NCI-H128 (cell line): ENCODE results near the gene TMEM116.
"Not testable (repeated sequence)": the region's sequence is repeated elsewhere in the genome, so short reads cannot be mapped to it uniquely, and the experiment has no call there.

Experiments used
- DNase-seq: peaks from one replicate; lab custom pipeline; 2025; ENCODE audit not compliant: unreplicated experiment; lab: John Stamatoyannopoulos, UW

The TMEM116 gene

GRCh38 chr12:112010415-112011344, 2.3 kb downstream of the TMEM116 start:
- DNase-seq, result no peak

GRCh38 chr12:112009596-112009995, 3.4 kb downstream of the TMEM116 start:
- DNase-seq, result not testable (repeated sequence)

- no peak for DNase-seq
These were observed 4.0 kb downstream of the TMEM116 start for GRCh38 chr12:112008918-112009317.

- DNase-seq, result no peak
These were observed 5.0 kb downstream of the TMEM116 start for GRCh38 chr12:112007945-112008344.

- no peak for DNase-seq
These were observed 7.3 kb downstream of the TMEM116 start for GRCh38 chr12:112005419-112006395.

GRCh38 chr12:112004041-112004440, 8.9 kb downstream of the TMEM116 start:
- DNase-seq, result no peak

GRCh38 chr12:112001576-112001975, 11.4 kb downstream of the TMEM116 start:
- DNase-seq, result no peak

- DNase-seq, result no peak
These were observed 12.1 kb downstream of the TMEM116 start for GRCh38 chr12:112000820-112001219.

- DNase-seq, result not testable (repeated sequence)
These were observed 13.8 kb downstream of the TMEM116 start for GRCh38 chr12:111999129-111999528.

GRCh38 chr12:111998015-111998414, 14.9 kb downstream of the TMEM116 start:
- no peak for DNase-seq

- no peak for DNase-seq
These were observed 15.7 kb downstream of the TMEM116 start for GRCh38 chr12:111997300-111997699.

GRCh38 chr12:111995782-111996480, 17.0 kb downstream of the TMEM116 start:
- no peak for DNase-seq

- DNase-seq, result not testable (repeated sequence)
These were observed 18.5 kb downstream of the TMEM116 start for GRCh38 chr12:111994211-111995111.

GRCh38 chr12:111993292-111994150, 19.4 kb downstream of the TMEM116 start:
- DNase-seq, result no peak

- no peak for DNase-seq
These were observed 20.5 kb downstream of the TMEM116 start for GRCh38 chr12:111992464-111992863.

GRCh38 chr12:111991946-111992345, 21.0 kb downstream of the TMEM116 start:
- DNase-seq, result no peak

- DNase-seq, result no peak
These were observed 21.4 kb downstream of the TMEM116 start for GRCh38 chr12:111991535-111991934.

GRCh38 chr12:111984820-111985219, 28.1 kb downstream of the TMEM116 start:
- DNase-seq, result no peak

GRCh38 chr12:111981987-111982386, 31.0 kb downstream of the TMEM116 start:
- no peak for DNase-seq
